ENCODE data around the gene SLC6A12. TPM values are rescaled to one million over a fixed set of nuclear protein-coding genes. Genes with fewer than 3 reads are reported as not detected.

The SLC6A12 gene
- total RNA-seq, 6 experiments from 2014 or later, result not detected

DNA sequence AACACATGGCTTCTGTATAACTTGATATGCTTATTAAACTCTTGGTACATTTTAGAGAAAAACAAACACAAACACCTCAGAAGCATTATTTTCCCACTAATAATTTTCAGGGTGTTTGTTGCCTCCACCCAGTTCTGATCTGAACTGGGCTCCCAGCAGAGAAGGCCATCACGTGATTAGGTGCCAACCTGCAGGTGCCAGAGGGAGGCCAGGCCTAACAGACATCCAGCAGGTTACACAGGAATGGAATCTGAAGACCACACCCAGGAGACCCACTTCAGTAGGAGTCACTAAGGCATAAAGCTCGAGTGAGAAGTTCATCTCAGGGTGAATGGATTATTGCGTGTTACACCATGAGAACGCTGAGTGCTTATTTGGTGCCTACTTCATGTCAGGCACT, 8.9 kb downstream of the SLC6A12 start:
- no peak overlapping the region for H3K4me3 Mint-ChIP-seq
- no peaks in the 10 kb centered on the region for H3K4me1 Mint-ChIP-seq (ENCODE audit: low read depth)
- H3K9me3 Mint-ChIP-seq, result no peaks in the 10 kb centered on the region
- H3K36me3 Mint-ChIP-seq (ENCODE audit: low read depth), result no peaks in the 10 kb centered on the region
- no peak overlapping the region for H3K27ac Mint-ChIP-seq
- DNase-seq, result no peak
- H3K27me3 Mint-ChIP-seq (ENCODE audit: insufficient read depth), result peaks cover 52% of the 10 kb centered on the region
- TF ChIP-seq, protein P1, sequence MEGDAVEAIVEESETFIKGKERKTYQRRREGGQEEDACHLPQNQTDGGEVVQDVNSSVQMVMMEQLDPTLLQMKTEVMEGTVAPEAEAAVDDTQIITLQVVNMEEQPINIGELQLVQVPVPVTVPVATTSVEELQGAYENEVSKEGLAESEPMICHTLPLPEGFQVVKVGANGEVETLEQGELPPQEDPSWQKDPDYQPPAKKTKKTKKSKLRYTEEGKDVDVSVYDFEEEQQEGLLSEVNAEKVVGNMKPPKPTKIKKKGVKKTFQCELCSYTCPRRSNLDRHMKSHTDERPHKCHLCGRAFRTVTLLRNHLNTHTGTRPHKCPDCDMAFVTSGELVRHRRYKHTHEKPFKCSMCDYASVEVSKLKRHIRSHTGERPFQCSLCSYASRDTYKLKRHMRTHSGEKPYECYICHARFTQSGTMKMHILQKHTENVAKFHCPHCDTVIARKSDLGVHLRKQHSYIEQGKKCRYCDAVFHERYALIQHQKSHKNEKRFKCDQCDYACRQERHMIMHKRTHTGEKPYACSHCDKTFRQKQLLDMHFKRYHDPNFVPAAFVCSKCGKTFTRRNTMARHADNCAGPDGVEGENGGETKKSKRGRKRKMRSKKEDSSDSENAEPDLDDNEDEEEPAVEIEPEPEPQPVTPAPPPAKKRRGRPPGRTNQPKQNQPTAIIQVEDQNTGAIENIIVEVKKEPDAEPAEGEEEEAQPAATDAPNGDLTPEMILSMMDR (IDR thresholded peaks at IDR 0.05), result no peak

DNA sequence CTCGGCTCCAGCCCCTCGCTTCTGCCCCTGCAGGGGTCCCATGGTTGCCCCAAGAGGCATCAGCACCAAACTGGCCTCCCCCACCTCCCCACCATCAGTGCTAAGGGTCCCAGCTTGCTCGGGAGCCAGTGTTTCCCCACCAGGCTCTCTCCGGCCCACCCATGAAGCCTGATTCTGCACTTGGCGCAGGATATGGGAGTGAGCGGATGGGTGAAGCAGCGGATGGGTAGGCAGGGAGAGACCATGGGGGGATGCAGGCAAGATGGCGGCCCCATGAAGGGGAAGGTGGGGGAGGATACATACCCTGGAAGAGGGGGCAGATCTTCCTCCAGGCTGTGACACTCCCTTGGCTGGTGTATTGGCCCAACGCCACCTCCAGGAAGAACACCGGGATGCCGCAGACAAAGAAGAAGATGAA, 9.7 kb downstream of the SLC6A12 start:
- Mint-ChIP-seq H3K36me3 (ENCODE audit: low read depth) (no peaks in the 10 kb centered on the region), H3K27ac (no peak overlapping the region), H3K27me3 (ENCODE audit: insufficient read depth) (peaks cover 47% of the 10 kb centered on the region), H3K4me1 (ENCODE audit: low read depth) (peaks cover 7% of the 10 kb centered on the region), H3K9me3 (no peaks in the 10 kb centered on the region), H3K4me3 (no peak overlapping the region)
- TF ChIP-seq, protein P1 (IDR thresholded peaks at IDR 0.05), result no peak
- no peak for DNase-seq

DNA sequence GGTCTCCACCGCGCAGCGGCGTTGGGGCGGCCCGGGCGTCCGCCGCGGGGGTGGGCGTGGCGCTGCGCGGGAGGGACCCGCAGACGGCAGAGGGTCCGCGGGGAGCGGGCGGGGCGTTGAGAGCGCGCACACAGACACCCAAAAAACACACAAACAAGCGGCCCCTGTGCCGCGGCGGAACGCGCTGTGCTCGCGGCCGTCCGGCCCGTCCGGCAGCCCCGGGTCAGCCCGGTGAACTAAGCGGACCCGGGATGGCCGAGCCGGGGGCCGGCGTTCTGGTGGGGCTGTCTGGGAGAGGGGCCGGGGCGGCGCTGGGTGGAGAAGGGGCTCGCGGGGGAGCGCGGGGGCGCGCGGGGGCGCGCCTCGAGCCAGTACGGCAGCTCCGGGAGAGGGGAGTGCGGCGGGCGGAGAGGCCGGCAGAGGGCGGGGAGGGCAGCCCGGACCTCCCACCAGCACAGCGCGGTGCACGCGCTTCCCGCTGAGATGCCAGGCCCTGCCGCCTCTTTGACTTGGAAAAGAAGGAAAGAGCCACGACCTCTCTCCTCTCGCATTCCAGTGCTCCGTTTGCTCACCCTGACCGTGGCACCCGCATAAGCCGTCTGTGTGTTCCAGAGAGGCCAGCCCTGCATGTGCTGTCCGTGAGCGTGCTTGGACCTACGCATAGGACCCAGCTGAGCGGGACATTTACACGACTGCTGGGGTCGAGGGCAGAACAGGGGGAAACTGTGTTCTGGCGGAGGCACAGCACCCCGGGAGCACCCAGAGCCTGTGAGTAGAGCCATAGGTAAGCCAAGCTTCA, 10.3 kb downstream of the SLC6A12 start:
- Mint-ChIP-seq H3K4me3 (no peak overlapping the region), H3K27ac (no peak overlapping the region), H3K36me3 (ENCODE audit: low read depth) (no peaks in the 10 kb centered on the region), H3K4me1 (ENCODE audit: low read depth) (peaks cover 7% of the 10 kb centered on the region), H3K27me3 (ENCODE audit: insufficient read depth) (peaks cover 42% of the 10 kb centered on the region), H3K9me3 (no peaks in the 10 kb centered on the region)
- TF ChIP-seq, protein P1 (IDR thresholded peaks at IDR 0.05), result no peak
- DNase-seq, result no peak

DNA sequence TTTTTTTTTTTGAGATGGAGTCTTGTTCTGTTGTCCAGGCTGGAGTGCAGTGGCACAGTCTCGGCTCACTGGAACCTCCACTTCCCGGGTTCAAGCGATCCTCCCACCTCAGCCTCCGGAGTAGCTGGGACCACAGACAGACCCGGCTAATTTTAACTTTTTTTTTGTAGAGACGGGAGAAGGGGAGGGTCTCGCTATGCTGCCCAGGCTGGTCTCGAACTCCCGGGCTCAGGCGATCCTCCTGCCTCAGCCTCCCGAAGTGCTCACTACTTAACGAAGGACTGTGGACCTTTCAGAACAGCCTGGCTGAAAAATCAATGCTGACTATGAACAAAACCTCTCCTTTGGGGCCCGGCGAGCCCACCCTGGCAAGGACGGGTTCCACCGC, 10.9 kb downstream of the SLC6A12 start:
- no peak for DNase-seq
- no peak overlapping the region for H3K27ac Mint-ChIP-seq
- H3K9me3 Mint-ChIP-seq, result no peaks in the 10 kb centered on the region
- H3K4me3 Mint-ChIP-seq, result no peak overlapping the region
- H3K4me1 Mint-ChIP-seq (ENCODE audit: low read depth), result peaks cover 7% of the 10 kb centered on the region
- TF ChIP-seq, protein P1 (IDR thresholded peaks at IDR 0.05), result no peak
- peaks cover 42% of the 10 kb centered on the region for H3K27me3 Mint-ChIP-seq (ENCODE audit: insufficient read depth)
- H3K36me3 Mint-ChIP-seq (ENCODE audit: low read depth), result no peaks in the 10 kb centered on the region

DNA sequence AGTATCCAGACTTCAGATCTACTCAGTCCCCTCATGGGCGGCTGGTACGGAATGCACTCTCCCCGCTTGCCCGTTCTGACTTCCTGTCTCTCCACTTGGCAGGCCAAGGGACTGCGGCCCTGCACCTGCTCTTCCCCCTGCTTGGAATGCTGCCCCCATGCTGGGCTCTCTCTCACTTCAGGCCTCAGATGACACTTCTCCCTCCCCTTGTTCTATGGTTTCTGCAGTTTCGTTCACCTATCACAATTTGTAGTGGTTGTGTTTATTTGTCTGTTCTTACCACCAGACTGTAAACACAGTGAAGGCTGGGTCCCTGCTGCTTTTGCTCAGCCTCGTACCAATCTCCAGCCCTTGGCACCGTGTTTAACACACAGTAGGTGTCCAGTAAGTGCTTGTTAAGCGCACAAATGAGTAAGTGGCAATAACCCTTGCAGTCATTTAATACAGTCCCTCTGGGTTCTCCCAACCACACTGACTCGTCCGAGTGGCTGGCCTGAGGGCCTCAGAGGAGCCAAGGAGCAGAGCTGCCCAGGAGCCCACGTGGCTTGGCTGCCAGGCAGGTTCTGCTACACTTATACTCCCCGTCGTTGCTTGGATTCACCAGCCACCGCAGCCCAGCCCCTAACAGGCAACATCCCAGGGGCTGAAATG, 11.8 kb downstream of the SLC6A12 start:
- Mint-ChIP-seq H3K36me3 (ENCODE audit: low read depth) (no peaks in the 10 kb centered on the region), H3K27me3 (ENCODE audit: insufficient read depth) (peaks cover 42% of the 10 kb centered on the region), H3K4me3 (no peak overlapping the region), H3K4me1 (ENCODE audit: low read depth) (peaks cover 7% of the 10 kb centered on the region), H3K27ac (no peak overlapping the region), H3K9me3 (no peaks in the 10 kb centered on the region)
- no peak for DNase-seq
- TF ChIP-seq, protein P1 (IDR thresholded peaks at IDR 0.05), result no peak

Data from HFFc6 (cell line).